ENCODE measurements around the gene RYR3.
"Not testable (repeated sequence)": the region's sequence is repeated elsewhere in the genome, so short reads cannot be mapped to it uniquely, and the experiment has no call there.

RYR3 gene

DNA sequence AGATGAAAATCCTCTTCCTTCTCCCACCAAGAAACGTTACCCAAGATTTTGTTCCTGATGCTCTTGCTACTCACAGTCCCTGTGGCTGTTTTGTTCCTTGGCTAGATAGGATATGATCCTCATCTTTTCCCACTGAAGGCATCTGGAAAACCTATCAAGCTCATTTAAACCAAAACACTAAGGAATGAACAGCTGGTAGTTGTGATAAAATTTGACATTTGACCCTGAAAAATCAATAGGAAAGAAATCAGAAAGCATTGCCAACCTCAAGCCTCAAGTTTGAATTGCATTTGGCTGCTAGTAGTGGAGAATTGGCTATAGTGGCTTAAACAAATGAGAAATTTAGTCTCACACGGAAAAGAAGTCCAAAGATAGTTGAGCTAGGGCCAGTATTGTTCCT lies 486.9 kb downstream of the RYR3 start:
- DNase-seq = no peak

DNA sequence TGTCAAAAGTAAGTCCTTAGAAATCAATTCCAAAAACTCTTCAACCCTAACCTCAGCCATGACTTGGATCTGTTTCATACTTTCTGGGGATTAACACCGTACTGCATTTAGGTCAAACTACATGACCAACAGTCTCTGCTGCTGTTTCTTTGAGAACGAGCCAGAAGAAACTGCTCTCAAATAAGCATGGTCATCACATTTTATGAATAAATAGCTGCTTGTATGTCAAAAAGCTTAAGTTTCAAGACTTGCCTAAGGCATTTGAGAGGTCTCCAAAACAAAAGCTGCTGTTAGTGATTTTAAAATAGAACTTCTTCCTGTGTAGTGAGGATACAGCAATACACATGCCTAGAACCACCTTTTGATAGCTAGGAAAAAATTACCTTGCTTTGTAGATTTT lies 491.2 kb downstream of the RYR3 start:
- DNase-seq = no peak

DNA sequence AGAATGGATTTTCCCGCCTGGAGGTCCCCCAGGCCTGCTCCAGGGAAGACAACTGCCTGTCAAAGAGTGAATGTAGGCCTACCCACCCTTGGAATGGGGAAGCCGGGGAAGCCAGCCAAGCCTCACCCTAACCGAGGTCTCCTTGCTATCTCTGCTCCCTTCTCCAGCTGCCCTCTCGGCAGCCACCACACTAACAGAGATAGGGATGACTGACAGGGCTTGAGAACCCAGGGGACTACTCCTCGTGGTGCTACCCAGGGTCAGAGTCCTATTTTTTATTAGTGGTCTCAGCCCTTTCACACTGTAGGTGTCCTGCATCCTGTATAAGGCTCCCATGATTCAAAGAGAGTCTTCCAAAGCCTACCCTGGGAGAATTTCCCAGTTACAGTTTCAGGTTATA lies 496.9 kb downstream of the RYR3 start:
- DNase-seq = no peak

DNA sequence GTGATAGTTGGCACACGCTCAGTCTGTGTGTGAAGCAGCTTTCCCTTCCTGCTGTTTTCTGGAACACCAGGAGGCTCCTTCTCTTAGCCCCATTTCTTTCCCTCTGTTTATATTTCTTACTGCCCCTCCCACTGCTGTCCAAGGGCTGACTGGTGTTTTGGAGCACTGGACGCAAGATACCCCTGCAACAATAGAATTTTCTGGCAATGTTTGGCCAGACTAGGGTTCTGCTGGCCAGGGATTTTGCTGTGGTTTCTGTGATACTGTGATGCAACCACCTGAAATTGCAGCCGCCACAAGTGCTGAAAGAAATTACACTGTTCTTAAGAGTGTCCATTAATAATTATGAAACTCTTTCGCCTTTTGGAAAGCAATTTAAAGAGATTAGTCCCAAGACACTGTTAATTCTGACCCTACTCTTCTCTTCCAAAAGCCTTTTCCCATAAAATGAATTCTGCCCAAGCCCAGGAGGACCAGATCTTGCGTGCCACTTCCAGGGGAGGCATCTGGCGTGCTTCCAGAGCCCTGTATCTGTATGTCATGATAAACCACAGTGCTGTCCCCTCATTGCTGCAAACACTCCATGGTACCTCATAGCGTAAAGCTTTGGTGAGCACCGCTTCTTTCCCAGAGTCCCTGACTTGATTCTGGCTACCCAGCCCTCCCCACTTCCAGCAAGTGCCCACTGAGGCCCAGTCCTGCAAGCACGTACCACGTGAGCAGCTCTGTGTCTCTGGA lies 498.1 kb downstream of the RYR3 start:
- no peak for DNase-seq

DNA sequence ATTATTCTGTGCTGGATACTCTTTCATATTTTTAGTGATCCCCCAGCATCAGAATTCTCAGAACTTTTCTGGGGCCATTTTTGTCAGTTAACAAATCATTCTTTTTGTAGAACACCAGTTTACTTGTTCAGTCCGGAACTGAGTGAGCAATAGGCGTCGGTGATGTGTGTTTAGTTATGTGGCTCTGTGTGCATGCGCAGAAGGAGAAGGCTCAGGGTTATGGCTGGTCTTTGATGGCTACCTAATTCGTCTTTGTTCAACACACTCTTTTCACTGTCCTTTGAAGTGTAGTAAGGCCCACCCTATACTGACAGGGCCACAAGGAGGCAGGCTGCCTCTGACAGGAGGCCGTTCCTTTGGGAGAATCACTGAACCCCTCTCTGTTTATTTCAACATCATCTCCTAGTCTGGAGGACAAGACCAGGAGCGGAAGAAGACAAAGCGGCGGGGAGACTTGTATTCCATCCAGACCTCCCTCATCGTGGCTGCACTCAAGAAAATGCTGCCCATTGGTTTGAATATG lies 499.4 kb downstream of the RYR3 start:
- DNase-seq = no peak

DNA sequence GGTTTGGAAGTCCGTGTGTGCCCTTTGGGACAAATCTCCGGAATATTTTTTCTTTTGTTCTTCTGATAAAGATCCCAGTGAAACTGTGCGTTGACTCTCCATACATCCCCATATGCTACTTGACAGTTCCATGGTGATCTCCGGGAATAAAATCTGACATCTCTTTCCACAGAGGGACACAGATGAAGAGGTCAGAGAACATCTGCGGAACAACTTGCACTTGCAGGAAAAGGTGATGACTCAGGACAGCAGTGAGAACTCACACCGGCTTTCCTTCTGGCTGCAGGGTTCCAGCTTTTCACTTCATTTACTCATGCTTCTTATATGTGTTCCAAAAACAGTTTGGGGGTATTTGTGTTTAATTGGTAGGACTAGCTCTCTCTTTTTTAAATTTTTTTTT lies 500.0 kb downstream of the RYR3 start:
- no peak for DNase-seq

DNA sequence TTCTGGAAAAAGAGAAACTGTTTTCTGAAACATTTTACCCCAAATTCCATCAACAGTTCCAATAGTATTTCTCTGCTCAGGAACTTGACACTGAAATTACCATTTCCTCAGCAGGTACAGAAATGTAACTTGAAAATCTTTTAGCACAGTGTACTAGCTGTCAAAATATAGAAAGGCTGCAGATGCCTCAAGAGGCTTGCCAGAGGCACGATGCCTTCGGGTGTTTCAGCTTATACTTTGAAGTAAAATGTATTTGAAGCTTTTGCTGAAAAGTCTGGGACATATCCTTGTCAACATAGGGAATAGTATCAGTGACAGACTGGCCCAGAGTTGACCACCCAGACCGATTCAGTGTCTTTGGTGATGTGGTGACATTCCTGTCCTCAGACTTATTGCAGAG lies 503.1 kb downstream of the RYR3 start:
- DNase-seq = no peak

DNA sequence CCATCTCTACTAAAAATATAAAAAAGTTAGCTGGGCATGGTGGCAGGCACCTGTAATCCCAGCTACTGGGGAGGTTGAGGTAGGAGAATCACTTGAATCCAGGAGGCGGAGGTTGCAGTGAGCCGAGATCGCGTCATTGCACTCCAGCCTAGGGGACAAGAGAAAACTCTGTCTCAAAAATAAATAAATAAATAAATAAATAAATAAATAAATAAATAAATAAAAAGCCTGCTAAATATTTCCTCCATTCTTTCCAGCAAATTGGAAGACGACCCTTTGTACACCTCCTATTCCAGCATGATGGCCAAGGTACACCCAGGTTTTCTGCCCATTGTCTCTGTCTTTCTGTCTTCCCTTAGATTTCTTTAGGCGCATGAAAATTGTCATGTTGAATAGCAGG lies 508.7 kb downstream of the RYR3 start:
- DNase-seq = not testable (repeated sequence)

DNA sequence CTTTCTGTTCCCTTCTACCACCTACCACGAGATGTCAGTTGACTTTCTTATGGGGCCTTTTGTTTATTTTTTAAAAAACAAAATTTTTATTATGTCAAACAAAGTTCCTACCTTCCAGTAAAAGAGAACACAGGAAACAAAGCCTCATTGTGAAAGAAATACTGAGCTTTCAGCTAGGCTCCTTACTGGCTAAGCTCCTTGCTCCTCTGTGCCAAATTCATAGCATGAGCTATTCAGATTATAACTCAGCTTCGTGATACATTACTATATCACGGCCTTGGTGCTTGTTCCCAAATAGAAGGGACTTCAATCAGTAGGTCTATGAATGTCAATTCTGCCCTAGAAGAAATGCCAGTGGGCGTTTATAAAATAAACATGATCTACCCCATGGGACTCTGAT lies 511.7 kb downstream of the RYR3 start:
- DNase-seq = no peak

DNA sequence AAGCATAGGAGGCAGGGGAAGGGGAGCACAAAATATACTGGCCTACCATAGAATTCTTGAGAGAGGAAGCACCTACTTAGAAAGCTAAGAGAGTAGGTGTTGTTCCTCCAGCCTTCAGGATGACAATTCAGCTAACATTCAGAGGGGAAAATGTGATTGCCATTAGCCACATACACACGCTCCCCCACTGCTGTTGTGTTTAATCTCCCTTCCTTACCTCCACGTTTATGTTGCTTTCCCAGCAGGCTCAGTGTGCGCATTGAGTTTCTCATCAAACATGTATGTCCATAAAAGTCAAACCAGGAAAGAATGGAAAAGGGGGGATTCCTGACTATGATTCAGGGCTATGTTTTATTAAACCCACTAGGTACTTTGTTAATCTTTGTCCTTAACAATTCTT lies 512.4 kb downstream of the RYR3 start:
- DNase-seq = no peak

DNA sequence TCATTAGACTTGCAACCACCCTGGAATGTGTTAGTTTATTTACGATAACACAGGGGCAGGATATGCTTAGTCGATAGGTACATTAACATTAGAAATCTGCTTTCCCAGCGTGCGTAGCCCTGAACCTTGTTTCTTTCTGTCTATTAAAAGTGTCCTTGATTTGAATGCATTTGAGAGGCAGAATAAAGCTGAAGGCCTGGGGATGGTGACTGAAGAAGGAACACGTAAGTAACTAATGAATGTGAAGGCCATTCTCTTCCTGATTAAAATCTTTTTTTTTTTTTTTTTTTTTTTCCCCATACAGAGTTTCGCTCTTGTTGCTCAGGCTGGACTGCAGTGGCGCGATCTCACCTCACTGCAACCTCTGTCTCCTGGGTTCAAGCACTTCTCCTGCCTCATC lies 514.7 kb downstream of the RYR3 start:
- DNase-seq = no peak

DNA sequence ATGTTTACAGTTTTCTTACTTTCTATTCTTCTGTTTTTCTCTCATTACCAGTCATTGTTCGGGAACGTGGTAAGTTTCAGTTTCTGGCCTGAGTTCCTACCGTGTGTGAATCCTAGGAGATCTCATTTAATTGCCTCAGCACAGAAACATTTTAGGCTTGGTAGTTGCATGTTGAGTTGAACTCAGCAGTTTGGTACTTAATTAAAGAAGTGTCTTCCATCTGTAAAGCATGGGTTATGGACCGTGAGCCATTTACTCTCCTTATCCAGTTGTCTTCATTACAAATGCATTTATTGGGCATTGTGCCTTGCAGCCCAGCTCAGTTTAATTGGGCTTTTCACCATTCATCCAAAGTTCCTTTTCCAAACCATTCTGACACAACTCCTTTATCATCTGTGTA lies 515.4 kb downstream of the RYR3 start:
- no peak for DNase-seq

DNA sequence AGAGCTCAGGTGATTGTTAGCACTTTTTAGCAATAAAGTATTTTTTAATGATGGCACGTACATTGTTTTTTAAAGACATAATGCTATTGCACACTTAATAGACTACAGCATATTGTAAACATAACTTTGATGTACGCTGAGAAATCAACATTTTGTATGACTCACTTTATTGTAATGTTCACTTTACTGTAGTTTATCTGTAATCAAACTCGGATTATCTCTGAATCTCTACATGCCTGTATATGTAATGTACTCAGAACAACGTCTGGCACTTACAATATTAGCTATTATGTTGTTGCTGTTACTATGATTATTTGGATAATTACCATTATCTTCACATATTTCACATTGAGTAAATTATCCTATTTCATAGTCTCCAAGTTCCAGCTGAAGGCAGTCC lies 519.6 kb downstream of the RYR3 start:
- DNase-seq = no peak

DNA sequence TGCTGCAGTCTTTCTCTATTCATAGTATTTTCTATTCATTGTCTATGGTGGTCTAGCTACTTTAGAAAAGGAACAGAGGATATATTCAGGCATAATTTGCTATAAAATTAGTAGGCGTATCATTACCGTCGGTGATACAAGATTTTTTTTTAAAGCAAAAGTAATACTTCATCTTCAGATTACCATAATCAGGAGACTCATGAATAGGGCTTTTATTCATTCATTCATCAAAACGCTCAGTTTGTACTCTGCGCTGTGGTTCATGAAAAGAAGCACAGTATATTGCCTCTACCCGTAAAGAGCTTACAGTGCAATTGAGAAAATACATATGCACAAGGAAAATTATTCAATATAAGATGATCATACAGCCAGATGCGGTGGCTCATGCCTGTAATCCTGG lies 520.9 kb downstream of the RYR3 start:
- DNase-seq = no peak

DNA sequence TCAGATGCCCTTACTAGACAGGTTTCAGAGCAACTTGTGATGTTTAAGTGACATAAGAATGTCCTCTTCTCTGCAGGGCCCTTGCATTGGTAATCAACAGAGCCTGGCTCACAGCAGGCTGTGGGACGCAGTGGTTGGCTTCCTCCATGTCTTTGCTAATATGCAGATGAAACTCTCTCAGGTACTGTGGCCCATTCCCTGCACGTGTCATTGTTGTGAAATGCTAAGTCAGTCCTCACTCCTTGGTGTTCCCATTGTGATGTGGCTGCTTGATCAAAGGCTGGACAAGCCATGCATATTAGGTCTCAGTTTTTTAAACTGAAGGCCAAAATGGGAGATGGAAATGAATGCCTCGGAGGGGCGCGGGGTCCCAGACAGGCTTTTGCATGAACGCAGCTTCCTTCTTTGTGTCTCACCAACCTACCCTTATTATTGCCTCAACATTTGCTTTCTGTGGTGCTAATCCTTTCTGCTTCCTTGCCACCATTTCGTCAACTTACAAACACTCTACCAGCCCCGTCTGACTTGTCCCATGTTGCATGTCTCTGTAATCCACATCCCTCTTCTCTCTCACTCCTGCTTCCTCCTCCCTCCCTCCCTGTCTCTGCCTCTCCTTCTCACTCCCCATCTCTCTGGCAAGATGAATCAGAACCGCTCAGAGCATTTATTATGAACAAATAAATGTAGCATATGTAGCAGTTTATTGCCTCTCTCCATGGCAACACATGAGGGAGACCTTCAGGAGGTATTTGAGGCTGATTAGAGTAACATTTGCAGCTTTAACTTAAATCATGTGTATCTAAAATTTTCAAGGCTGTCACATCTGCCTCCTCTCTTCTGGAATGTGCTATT lies 524.4 kb downstream of the RYR3 start:
- DNase-seq = no peak

DNA sequence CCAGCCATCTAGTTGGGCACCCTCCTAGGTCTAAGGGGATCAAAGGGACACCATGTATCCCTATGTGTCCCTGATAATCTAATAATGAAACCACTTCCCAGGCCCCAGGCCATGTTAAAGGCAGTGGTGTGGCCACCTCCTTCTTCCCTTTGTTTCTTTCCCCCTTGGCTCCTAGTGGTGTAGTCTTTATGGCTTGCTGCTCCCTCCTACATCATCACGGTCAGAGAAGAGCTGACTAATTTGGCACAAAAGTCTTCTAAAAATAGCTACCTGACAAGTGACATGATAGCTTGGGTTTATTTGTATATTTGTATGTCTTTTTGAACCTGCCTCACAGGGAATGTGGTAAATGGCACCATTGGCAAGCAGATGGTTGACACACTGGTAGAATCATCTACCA lies 526.5 kb downstream of the RYR3 start:
- no peak for DNase-seq

DNA sequence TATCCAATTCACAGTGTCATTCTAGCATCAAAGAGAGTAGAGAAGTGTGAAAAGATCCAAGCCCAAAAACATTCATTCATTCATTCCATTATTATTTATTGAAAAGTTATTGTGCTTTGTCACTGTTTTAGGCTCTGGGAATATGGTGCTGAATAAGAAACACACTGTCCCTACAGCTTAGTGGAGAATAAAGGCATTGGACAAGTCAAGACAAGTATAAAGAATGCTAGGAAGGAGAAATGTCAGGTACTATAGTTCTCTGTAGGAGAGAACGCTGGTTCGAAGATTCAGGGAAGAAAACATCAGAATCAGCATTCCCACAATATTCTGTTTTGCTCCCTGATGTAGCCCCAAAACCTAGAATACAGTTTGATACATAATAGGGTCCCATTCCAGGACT lies 528.8 kb downstream of the RYR3 start:
- DNase-seq = no peak

DNA sequence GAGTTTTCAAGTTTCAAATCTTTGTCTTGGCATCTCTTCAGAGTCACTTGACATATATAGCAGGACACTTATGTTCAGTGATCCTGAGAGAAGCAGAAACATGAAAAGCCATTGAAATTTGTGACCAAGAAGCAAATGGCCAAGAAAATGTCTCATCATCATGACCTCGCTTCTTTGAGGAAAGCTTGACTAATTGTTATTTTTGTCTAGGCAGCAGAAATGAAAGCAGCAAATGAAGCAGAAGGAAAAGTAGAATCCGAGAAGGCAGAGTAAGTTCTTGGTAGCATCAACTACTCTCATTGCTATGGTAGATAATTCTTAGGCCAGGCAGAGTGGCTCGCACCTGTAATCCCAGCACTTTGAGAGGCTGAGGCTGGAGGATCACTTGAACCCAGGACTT lies 529.8 kb downstream of the RYR3 start:
- no peak for DNase-seq

DNA sequence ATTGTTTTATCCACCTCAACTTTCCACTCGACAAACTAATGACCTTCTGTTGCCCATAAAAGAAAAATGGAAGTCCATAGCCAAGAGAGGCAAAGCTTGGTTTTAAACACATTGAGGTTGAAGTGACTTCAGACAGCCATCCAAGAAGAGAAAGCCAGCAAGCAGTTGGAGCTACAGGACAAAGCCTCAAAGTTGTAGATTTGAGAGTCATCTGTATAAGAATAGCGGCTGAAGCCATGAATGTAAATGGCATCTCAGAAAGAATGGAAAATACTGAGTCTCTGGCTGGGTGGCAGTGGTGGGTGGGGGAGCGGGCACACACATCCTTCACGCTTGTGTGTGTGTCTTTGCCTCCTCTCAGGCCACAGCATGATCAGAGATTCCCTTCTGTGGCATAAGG lies 533.4 kb downstream of the RYR3 start:
- DNase-seq = no peak

DNA sequence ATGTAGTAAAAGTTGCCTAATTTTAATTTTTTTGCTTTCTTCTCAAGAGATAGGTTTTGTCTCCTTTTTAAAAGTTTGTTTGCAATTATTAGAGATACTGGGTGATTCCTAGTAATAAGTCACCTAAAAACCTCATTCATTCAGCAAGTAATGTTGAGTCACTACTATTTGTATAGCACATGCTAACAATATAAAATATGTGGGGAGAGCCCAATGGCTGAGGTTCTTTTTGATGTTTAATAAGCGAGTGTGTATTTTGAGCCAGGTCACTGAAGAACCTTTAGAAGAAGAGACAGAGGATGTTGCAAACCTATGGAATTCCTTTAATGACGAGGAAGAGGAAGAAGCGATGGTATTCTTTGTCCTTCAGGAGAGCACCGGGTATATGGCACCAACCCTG lies 533.8 kb downstream of the RYR3 start:
- no peak for DNase-seq

DNA sequence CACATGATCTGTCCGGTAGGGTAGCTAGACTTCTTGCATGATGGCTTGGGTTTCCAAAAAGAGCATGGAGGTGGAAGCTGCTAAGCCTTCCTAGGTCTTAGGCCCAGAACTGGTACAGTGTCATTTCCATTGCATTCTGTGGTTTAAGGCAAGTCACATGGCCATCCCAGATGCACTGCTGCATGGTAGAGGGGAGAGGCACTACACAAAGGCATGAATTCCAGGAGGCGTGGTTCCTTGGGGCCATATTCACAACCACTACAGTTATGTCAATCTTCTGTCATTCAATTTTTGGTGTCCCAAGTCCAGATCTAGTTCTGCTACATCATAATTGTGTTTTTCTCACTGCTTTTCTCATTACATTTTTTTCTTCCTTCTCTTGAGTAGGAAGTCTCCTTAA lies 535.4 kb downstream of the RYR3 start:
- no peak for DNase-seq

DNA sequence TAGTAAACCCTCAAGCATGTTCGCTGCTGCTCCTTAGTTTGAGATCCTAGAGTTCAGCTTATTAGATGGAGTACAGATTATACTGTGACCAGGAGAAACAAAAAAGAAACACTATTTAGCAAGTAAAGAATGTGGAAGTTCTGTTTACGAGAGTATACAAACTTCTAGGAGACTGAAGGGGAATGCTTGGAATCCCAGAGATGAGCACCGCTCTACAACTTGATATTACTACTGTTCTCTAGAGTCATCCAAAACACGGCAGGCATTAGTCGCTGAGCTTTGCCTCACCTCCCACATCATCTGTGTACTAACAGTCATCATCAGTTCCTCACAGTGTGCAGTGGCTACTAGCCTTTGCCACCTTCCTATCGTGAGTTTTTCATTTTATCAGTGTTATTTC lies 536.1 kb downstream of the RYR3 start:
- no peak for DNase-seq

DNA sequence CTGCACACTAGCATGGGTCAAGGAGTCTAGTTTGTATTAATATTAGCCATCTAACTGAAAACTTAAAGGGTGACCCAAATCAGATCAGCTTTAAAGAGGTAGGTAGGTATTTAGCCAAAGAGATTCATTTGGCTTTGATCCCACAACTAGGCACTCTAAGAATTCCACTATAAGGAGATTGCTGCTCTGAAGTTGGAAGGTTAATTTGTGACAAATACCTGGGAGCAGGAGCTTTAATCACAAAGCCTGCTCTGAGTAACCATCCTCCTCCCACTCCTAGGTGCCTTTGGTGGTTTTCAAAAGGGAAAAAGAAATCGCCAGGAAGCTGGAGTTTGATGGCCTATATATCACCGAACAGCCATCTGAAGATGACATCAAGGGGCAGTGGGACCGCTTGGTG lies 537.2 kb downstream of the RYR3 start:
- no peak for DNase-seq

DNA sequence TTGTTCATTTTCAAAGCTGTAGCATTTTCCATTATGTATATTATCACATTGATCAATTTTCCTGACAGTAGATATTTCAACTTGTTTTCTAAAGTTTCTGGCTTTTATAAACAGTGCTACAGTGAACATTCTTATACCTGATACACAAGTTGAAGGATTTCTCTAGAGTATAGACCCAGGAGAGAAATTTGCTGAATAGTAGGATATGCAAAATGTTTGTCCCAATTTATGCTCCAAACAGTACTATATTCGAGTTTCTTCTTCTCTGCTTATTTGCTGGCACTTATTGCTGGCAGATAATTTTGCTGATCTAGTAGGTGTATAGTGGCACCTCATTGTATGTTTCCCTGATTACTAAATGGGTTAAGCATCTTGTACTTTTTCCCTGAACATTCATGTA lies 540.3 kb downstream of the RYR3 start:
- no peak for DNase-seq

DNA sequence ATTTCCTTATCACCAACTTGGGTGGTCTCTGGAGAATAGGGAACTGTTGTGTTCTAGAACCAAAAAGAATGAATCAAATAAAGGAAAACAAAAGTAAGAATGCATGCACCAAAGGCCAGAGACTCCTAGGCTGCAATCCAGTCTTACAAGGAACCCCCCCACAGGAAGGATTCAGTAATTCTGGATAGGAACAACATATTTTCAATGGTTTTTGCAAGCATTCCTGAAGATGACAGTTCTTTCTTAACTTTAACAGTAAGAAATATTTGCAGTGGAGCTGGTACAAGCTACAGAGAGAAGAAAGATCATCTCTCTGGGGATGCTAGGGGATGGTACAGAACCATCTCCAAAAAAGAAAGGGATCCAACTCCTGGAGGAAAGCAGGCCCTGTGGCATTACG lies 541.3 kb downstream of the RYR3 start:
- DNase-seq = no peak
